Measurements from ENCODE around the gene ACSM3. TPM values are rescaled to one million over a fixed set of nuclear protein-coding genes. Genes with fewer than 3 reads are reported as not detected.

Gene ACSM3
- total and polyA plus RNA-seq, 9 of the 15 experiments (the other 6 are each of a cell fraction or from before 2014, with no cell fraction given): 112 to 420 (median 182) TPM

DNA sequence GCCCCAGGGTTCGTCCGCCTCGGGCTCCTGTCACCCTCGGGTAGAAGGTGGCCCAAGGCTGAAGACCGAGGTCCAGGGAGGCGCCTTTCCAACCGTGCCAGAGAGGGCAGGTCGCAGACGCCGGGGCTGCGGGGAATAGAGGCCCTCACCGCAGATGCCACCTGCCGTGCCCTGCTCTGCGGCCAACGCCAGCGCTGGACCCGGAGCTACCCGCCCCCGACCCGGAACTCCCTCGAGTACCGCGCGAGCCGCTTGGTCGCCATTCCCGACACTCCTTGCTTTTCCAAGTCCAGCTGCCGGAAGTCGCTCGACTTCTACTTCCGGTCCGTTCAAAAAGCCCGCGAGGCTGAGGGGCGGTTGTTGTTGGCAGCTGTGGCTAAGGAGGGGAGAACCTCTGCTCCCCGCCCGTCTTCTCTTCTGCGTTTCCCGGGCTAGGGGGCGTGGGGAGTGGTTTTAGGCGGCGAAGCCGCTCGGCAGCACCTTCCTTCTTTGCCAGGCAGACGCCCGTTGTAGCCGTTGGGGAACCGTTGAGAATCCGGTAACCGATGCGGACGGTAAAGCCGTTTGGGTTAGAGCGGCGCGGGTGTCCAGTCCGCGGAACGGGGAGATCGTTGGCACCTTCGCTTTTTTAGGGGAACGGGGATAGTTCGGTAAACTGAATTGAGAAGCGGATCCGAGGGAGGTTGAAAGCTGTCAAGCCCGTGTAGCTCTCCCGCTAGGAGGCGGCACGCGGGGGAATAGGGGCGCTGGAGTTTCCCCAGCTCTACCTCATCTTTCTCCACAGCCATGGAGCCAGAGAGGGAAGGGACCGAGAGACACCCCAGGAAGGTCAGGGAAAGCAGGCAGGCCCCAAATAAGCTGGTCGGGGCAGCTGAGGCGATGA is 42.6 kb downstream of the ACSM3 start, which contains the start of the genes ERI2 and REXO5 (continued):
- TF ChIP-seq, protein P1, sequence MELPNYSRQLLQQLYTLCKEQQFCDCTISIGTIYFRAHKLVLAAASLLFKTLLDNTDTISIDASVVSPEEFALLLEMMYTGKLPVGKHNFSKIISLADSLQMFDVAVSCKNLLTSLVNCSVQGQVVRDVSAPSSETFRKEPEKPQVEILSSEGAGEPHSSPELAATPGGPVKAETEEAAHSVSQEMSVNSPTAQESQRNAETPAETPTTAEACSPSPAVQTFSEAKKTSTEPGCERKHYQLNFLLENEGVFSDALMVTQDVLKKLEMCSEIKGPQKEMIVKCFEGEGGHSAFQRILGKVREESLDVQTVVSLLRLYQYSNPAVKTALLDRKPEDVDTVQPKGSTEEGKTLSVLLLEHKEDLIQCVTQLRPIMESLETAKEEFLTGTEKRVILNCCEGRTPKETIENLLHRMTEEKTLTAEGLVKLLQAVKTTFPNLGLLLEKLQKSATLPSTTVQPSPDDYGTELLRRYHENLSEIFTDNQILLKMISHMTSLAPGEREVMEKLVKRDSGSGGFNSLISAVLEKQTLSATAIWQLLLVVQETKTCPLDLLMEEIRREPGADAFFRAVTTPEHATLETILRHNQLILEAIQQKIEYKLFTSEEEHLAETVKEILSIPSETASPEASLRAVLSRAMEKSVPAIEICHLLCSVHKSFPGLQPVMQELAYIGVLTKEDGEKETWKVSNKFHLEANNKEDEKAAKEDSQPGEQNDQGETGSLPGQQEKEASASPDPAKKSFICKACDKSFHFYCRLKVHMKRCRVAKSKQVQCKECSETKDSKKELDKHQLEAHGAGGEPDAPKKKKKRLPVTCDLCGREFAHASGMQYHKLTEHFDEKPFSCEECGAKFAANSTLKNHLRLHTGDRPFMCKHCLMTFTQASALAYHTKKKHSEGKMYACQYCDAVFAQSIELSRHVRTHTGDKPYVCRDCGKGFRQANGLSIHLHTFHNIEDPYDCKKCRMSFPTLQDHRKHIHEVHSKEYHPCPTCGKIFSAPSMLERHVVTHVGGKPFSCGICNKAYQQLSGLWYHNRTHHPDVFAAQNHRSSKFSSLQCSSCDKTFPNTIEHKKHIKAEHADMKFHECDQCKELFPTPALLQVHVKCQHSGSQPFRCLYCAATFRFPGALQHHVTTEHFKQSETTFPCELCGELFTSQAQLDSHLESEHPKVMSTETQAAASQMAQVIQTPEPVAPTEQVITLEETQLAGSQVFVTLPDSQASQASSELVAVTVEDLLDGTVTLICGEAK (IDR thresholded peaks at IDR 0.05): peak; percentile 98
- TF ChIP-seq, protein P1 (CRISPR knock-in tag; IDR thresholded peaks at IDR 0.05): no peak
- TF ChIP-seq CAMTA2 (CRISPR knock-in tag; conservative IDR thresholded peaks at IDR 0.05): 0 out of 2 replicates have a peak, but pooled peaks have one; percentile 39
- TF ChIP-seq DACH1 (IDR thresholded peaks at IDR 0.05; ENCODE audit: partially characterized antibody): peak; percentile 96
- peak; percentile 40; the same call in 1 of the 2 replicates for TF ChIP-seq POLR2AphosphoS2 (IDR thresholded peaks at IDR 0.05; ENCODE audit: low read length)
- TF ChIP-seq RBM25 (IDR thresholded peaks at IDR 0.05; ENCODE audit: low read depth, low read length, severe bottlenecking): no peak
- no peak for TF ChIP-seq ZNF444 (CRISPR knock-in tag; IDR thresholded peaks at IDR 0.05)
- TF ChIP-seq FUS (optimal IDR thresholded peaks at IDR 0.05; ENCODE audit: low read depth, low read length): no peak
- TF ChIP-seq, protein P2, sequence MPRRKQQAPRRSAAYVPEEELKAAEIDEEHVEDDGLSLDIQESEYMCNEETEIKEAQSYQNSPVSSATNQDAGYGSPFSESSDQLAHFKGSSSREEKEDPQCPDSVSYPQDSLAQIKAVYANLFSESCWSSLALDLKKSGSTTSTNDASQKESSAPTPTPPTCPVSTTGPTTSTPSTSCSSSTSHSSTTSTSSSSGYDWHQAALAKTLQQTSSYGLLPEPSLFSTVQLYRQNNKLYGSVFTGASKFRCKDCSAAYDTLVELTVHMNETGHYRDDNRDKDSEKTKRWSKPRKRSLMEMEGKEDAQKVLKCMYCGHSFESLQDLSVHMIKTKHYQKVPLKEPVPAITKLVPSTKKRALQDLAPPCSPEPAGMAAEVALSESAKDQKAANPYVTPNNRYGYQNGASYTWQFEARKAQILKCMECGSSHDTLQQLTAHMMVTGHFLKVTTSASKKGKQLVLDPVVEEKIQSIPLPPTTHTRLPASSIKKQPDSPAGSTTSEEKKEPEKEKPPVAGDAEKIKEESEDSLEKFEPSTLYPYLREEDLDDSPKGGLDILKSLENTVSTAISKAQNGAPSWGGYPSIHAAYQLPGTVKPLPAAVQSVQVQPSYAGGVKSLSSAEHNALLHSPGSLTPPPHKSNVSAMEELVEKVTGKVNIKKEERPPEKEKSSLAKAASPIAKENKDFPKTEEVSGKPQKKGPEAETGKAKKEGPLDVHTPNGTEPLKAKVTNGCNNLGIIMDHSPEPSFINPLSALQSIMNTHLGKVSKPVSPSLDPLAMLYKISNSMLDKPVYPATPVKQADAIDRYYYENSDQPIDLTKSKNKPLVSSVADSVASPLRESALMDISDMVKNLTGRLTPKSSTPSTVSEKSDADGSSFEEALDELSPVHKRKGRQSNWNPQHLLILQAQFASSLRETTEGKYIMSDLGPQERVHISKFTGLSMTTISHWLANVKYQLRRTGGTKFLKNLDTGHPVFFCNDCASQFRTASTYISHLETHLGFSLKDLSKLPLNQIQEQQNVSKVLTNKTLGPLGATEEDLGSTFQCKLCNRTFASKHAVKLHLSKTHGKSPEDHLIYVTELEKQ (CRISPR knock-in tag; IDR thresholded peaks at IDR 0.05): no peak
- TF ChIP-seq POLR3A (IDR thresholded peaks at IDR 0.05; ENCODE audit: borderline replicate concordance, extremely low read depth, insufficient read depth, insufficient read length): no peak
- no peak for TF ChIP-seq COPS2 (conservative IDR thresholded peaks at IDR 0.05)
- peak; percentile 72; the same call in 1 of the 2 replicates for TF ChIP-seq GTF2F1 (IDR thresholded peaks at IDR 0.05; ENCODE audit: low read depth, low read length)
- no peak for TF ChIP-seq ZSCAN32 (CRISPR knock-in tag; IDR thresholded peaks at IDR 0.05)
- 0 out of 2 replicates have a peak, but pooled peaks have one; percentile 47 for TF ChIP-seq ZNF76 (CRISPR knock-in tag; IDR thresholded peaks at IDR 0.05; ENCODE audit: borderline replicate concordance)

Data from K562 (cell line).